HEK293T (cell line): ENCODE results near the gene LCMT1.

Experiments
- BHLHE40 ChIP-seq: fragments of 450-650 bp; IDR thresholded peaks from 2 replicates; pipeline ENCODE4 v1.6.1; 2016; ENCODE audit warnings: mild to moderate bottlenecking, moderate library complexity, borderline replicate concordance
- ELF4 ChIP-seq: fragments of 450-650 bp; IDR thresholded peaks from 2 replicates; pipeline ENCODE4 v1.6.1; 2017; ENCODE audit warnings: antibody characterized with exemption
- FOXK2 ChIP-seq: fragments of 450-650 bp; IDR thresholded peaks from 2 replicates; pipeline ENCODE4 v1.6.1; 2016; ENCODE audit warnings: mild to moderate bottlenecking
- FOXM1 ChIP-seq: fragments of 450-650 bp; IDR thresholded peaks from 2 replicates; pipeline ENCODE4 v1.6.1; 2017; ENCODE audit warnings: mild to moderate bottlenecking, borderline replicate concordance
- HDGF ChIP-seq: fragments of 450-650 bp; IDR thresholded peaks from 2 replicates; pipeline ENCODE4 v1.6.1; 2017; ENCODE audit warnings: antibody characterized with exemption, borderline replicate concordance
- NFRKB ChIP-seq: fragments of 450-650 bp; IDR thresholded peaks from 2 replicates; pipeline ENCODE4 v1.6.1; 2016; ENCODE audit warnings: mild to moderate bottlenecking, moderate library complexity
- SP1 ChIP-seq: fragments of 450-650 bp; IDR thresholded peaks from 2 replicates; pipeline ENCODE4 v1.6.1; 2017
- SUZ12 ChIP-seq: fragments of 450-650 bp; IDR thresholded peaks from 2 replicates; pipeline ENCODE4 v1.6.1; 2016; ENCODE audit warnings: mild to moderate bottlenecking
- TARDBP ChIP-seq: fragments of 450-650 bp; IDR thresholded peaks from 2 replicates; pipeline ENCODE4 v1.6.1; 2016
- ZNF384 ChIP-seq: fragments of 450-650 bp; IDR thresholded peaks from 2 replicates; pipeline ENCODE4 v1.6.1; 2016
- TF ChIP-seq, protein P1 (sequence below): fragments of 450-650 bp; IDR thresholded peaks from 2 replicates; pipeline ENCODE4 v1.6.1; 2016

DNA sequence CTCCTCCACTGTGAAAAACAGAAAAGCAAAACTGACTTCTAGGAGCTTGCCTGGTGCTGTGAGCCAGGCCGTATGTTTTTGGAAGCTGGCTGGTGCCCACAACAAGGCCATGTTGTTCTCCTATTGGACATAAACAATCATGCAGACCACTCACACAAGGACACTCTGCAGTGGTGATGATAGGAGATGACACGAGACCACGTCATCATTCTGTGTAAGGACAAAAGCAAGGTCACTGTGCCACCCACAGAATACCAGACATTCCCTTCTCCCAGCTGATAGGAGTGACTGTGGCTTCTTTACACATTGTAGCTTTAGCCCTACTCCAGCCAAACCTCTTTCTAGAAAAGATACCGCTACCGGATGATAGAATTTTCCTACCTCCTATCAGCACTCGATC is 47.7 kb upstream of the LCMT1 start:
- TF ChIP-seq ELF4, result no peak
- TF ChIP-seq FOXK2, result no peak
- TF ChIP-seq NFRKB, result no peak
- TF ChIP-seq, protein P1, sequence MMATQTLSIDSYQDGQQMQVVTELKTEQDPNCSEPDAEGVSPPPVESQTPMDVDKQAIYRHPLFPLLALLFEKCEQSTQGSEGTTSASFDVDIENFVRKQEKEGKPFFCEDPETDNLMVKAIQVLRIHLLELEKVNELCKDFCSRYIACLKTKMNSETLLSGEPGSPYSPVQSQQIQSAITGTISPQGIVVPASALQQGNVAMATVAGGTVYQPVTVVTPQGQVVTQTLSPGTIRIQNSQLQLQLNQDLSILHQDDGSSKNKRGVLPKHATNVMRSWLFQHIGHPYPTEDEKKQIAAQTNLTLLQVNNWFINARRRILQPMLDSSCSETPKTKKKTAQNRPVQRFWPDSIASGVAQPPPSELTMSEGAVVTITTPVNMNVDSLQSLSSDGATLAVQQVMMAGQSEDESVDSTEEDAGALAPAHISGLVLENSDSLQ, result no peak
- no peak for TF ChIP-seq BHLHE40
- TF ChIP-seq ZNF384, result no peak
- TF ChIP-seq FOXM1, result no peak
- TF ChIP-seq SP1, result no peak
- TF ChIP-seq SUZ12, result no peak
- TF ChIP-seq TARDBP, result no peak
- TF ChIP-seq HDGF, result no peak
